ENCODE data around the gene PTPN23. TPM values are rescaled to one million over a fixed set of nuclear protein-coding genes. Genes with fewer than 3 reads are reported as not detected.

Gene PTPN23
- total RNA-seq, 1 experiment from 2014 or later = 53.5 TPM

DNA sequence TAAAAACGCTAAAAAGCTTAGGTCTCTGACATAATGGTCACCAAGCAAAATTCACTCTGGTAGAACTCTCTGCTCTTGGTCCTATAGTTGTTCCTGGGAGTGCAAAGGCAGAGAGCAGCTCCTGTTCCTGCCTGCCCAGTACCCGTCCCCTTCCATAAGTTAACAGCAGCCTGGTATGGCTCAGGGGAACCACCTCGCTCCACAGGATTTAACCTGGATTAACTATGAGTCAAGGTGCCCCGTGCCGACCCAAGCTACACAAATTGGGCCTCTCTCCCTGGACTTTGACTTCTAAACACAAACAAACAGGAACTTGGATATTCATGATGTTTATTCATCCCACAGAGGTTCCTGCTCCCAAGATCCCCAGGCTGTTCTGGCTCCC is 62.8 kb downstream of the PTPN23 start:
- Mint-ChIP-seq H3K4me3 (no peak overlapping the region), H3K27ac (peak overlapping the region; percentile 85), H3K36me3 (peaks cover 49% of the 10 kb centered on the region), H3K9me3 (peaks cover 5% of the 10 kb centered on the region; the same call in 1 of the 2 replicates), H3K4me1 (peaks cover 13% of the 10 kb centered on the region), H3K27me3 (ENCODE audit: low read depth) (no peaks in the 10 kb centered on the region)
- POLR2A ChIA-PET = no interaction called here
- DNase-seq (ENCODE audit: low spot score) (no peak), ATAC-seq (peak; percentile 38; the same call in 1 of the 2 replicates)
- CTCF ChIA-PET = interaction anchor here (2.4 kb wide), 1 partner anchor 22 kb away, joined by 17 read pairs; no protein-coding TSS in a partner anchor
- TF ChIP-seq ZNF281 (CRISPR knock-in tag; IDR thresholded peaks at IDR 0.05) (no peak), STAT6 (CRISPR knock-in tag; conservative IDR thresholded peaks at IDR 0.05; ENCODE audit: low read depth) (no peak), NFATC4 (CRISPR knock-in tag; IDR thresholded peaks at IDR 0.05) (no peak), PRDM15 (CRISPR knock-in tag; IDR thresholded peaks at IDR 0.05) (no peak), AFF4 (CRISPR knock-in tag; IDR thresholded peaks at IDR 0.05; ENCODE audit: borderline replicate concordance) (no peak), MAX (CRISPR knock-in tag; IDR thresholded peaks at IDR 0.05) (no peak), MYBL2 (CRISPR knock-in tag; IDR thresholded peaks at IDR 0.05) (no peak)
- TF ChIP-seq, protein P1, sequence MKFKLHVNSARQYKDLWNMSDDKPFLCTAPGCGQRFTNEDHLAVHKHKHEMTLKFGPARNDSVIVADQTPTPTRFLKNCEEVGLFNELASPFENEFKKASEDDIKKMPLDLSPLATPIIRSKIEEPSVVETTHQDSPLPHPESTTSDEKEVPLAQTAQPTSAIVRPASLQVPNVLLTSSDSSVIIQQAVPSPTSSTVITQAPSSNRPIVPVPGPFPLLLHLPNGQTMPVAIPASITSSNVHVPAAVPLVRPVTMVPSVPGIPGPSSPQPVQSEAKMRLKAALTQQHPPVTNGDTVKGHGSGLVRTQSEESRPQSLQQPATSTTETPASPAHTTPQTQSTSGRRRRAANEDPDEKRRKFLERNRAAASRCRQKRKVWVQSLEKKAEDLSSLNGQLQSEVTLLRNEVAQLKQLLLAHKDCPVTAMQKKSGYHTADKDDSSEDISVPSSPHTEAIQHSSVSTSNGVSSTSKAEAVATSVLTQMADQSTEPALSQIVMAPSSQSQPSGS (CRISPR knock-in tag; IDR thresholded peaks at IDR 0.05; ENCODE audit: borderline replicate concordance, low read depth) = no peak
- TF ChIP-seq, protein P2, sequence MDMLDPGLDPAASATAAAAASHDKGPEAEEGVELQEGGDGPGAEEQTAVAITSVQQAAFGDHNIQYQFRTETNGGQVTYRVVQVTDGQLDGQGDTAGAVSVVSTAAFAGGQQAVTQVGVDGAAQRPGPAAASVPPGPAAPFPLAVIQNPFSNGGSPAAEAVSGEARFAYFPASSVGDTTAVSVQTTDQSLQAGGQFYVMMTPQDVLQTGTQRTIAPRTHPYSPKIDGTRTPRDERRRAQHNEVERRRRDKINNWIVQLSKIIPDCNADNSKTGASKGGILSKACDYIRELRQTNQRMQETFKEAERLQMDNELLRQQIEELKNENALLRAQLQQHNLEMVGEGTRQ (CRISPR knock-in tag; IDR thresholded peaks at IDR 0.05) = no peak
- TF ChIP-seq, protein P3, sequence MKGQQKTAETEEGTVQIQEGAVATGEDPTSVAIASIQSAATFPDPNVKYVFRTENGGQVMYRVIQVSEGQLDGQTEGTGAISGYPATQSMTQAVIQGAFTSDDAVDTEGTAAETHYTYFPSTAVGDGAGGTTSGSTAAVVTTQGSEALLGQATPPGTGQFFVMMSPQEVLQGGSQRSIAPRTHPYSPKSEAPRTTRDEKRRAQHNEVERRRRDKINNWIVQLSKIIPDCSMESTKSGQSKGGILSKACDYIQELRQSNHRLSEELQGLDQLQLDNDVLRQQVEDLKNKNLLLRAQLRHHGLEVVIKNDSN (CRISPR knock-in tag; IDR thresholded peaks at IDR 0.05) = no peak

Measured in WTC11 (cell line).